Endothelial cell of umbilical vein (primary cell): ENCODE data around the gene CEP350. TPM values are rescaled to one million over a fixed set of nuclear protein-coding genes. Genes with fewer than 3 reads are reported as not detected.
A peak's percentile ranks its signal among the peaks of the same experiment; 100 is the strongest.

Experiments used
- BruUV-seq: library from RNA; stranded (reverse); fragments of 400-500 nt; replicated peaks from 2 replicates; lab custom pipeline; 2021; lab: Mats Ljungman, UMichigan
- CTCF ChIA-PET: fragments of 300-600, 350-600 bp; sonication (Branson Sonifier 250); formaldehyde crosslinking; loops from one replicate; lab custom pipeline; 2021; ENCODE audit warnings: antibody characterized with exemption, inconsistent platforms; lab: Charles Lee
- POLR2A ChIA-PET: fragments of 300-600, 350-600 bp; sonication (Branson Sonifier 250); formaldehyde crosslinking; loops from one replicate; lab custom pipeline; 2021; ENCODE audit warnings: antibody characterized with exemption, inconsistent platforms; lab: Charles Lee
- DNase-seq: peaks from one replicate; pipeline ENCODE4 v3.0.0-alpha.2; 2011; ENCODE audit warnings: low read depth, low spot score
- FAIRE-seq: peaks from 2 replicates; lab custom pipeline; 2011; peaks lifted over from hg19 to GRCh38; lab: Jason Lieb, UNC
- H2AFZ ChIP-seq: 2 replicates; pipeline ENCODE4 v1.6.0; 2012; ENCODE audit warnings: low read depth, low read length, control low read depth, inconsistent platforms
- H3K27ac ChIP-seq: 2 replicates; pipeline ENCODE4 v1.5.1; 2011; ENCODE audit warnings: low read depth, mild to moderate bottlenecking, control low read depth, low read length, moderate library complexity; ENCODE audit not compliant: insufficient read depth
- H3K27me3 ChIP-seq, 2 experiments: 2 replicates each; pipeline versions ENCODE4 v1.6.0 to v1.6.1; 2011; ENCODE audit warnings: low read length in 2 of 2, mixed read lengths in 1 of 2; ENCODE audit not compliant: control insufficient read depth in 2 of 2, insufficient read depth in 2 of 2
- H3K36me3 ChIP-seq, 2 experiments: 2 replicates in 1 of 2; 3 replicates in 1 of 2; pipeline ENCODE4 v1.5.1; 2011; ENCODE audit warnings: low read length in 2 of 2, mild to moderate bottlenecking in 1 of 2, moderate library complexity in 1 of 2; ENCODE audit not compliant: control insufficient read depth in 2 of 2, insufficient read depth in 2 of 2; ENCODE audit errors: extremely low read depth in 1 of 2
- H3K4me1 ChIP-seq: 3 replicates; pipeline ENCODE4 v1.5.1; 2011; ENCODE audit warnings: mild to moderate bottlenecking, low read length; ENCODE audit not compliant: control insufficient read depth, insufficient read depth; ENCODE audit errors: extremely low read depth
- H3K4me2 ChIP-seq: 2 replicates; pipeline ENCODE4 v1.6.1; 2011; ENCODE audit warnings: low read length, control low read depth, mixed read lengths; ENCODE audit not compliant: insufficient read depth
- H3K4me3 ChIP-seq, 3 experiments: fragments of 200-600 bp in 1 of 3; sonication (generic), shearing (Covaris generic) in 1 of 3; replicated peaks in 1 of 3; 2 replicates each; pipeline ENCODE4 v1.5.1; 2011 to 2016; ENCODE audit warnings: control low read depth in 3 of 3, low read length in 3 of 3, mild to moderate bottlenecking in 2 of 3, inconsistent platforms in 1 of 3, low read depth in 1 of 3, moderate library complexity in 1 of 3; ENCODE audit not compliant: insufficient read depth in 1 of 3
- H3K79me2 ChIP-seq: 2 replicates; pipeline ENCODE4 v1.6.0; 2012; ENCODE audit warnings: low read length, inconsistent platforms; ENCODE audit not compliant: control insufficient read depth, insufficient read depth
- H3K9ac ChIP-seq: replicated peaks from 2 replicates; pipeline ENCODE3; 2011; ENCODE audit warnings: low read length, control low read depth; ENCODE audit not compliant: insufficient read depth; ENCODE audit errors: extremely low read depth
- H3K9me1 ChIP-seq: replicated peaks from 3 replicates; pipeline ENCODE4 v1.6.0; 2011; ENCODE audit warnings: mild to moderate bottlenecking, low read length; ENCODE audit not compliant: control insufficient read depth, insufficient read depth; ENCODE audit errors: extremely low read depth
- H3K9me3 ChIP-seq: replicated peaks from 2 replicates; pipeline ENCODE4 v1.5.1; 2012; ENCODE audit warnings: low read length, inconsistent platforms; ENCODE audit not compliant: control insufficient read depth, insufficient read depth
- H4K20me1 ChIP-seq: replicated peaks from 2 replicates; pipeline ENCODE3; 2011; ENCODE audit warnings: mild to moderate bottlenecking, low read length; ENCODE audit not compliant: control insufficient read depth, insufficient read depth; ENCODE audit errors: extremely low read depth
- EZH2 ChIP-seq: IDR thresholded peaks from 2 replicates; pipeline ENCODE4 v1.6.1; 2012; ENCODE audit warnings: borderline replicate concordance, low read depth, mild to moderate bottlenecking, moderate library complexity, low read length, inconsistent platforms; ENCODE audit not compliant: severe bottlenecking
- FOS ChIP-seq: IDR thresholded peaks from 2 replicates; pipeline ENCODE4 v1.6.1; 2011; ENCODE audit warnings: mild to moderate bottlenecking, low read length, moderate library complexity, borderline replicate concordance; ENCODE audit not compliant: insufficient read depth
- GATA2 ChIP-seq: IDR thresholded peaks from 2 replicates; pipeline ENCODE4 v1.7.0; 2011; ENCODE audit warnings: low read depth, mild to moderate bottlenecking, moderate library complexity, mixed read lengths, low read length; ENCODE audit not compliant: insufficient read length, insufficient read depth
- JUN ChIP-seq: IDR thresholded peaks from 2 replicates; pipeline ENCODE4 v1.6.1; 2011; ENCODE audit warnings: borderline replicate concordance, low read depth; ENCODE audit not compliant: insufficient read length, insufficient read depth
- MYC ChIP-seq: IDR thresholded peaks from one replicate; pipeline ENCODE4 v1.6.1; 2011; ENCODE audit warnings: mild to moderate bottlenecking, low read depth, low read length
- POLR2A ChIP-seq: IDR thresholded peaks from 2 replicates; pipeline ENCODE4 v1.6.1; 2012; ENCODE audit warnings: low read depth, mild to moderate bottlenecking, control low read depth, low read length
- POLR2AphosphoS5 ChIP-seq: IDR thresholded peaks from 2 replicates; pipeline ENCODE4 v1.6.1; 2012; ENCODE audit warnings: low read depth, mild to moderate bottlenecking, control low read depth, low read length, moderate library complexity; ENCODE audit not compliant: insufficient read depth
- dilution Hi-C: fragments of 300-500 bp; cut with MboI; formaldehyde crosslinking; loops from one replicate; pipeline ENCODE4 v1.15.0; 2019; ENCODE audit warnings: low sequenced_read_pairs; ENCODE audit not compliant: extremely low pct_ligation_motif_present
- intact Hi-C: fragments of 100-400 bp; cut with micrococcal nuclease; formaldehyde crosslinking; loops from one replicate; pipeline ENCODE4 v1.10.0; 2022
- polyA plus RNA-seq, 4 experiments: library from polyadenylated mRNA; depleted of rRNA in 3 of 4; stranded (reverse) in 3 of 4; unstranded in 1 of 4; fragments of >200 nt; gene quantifications; 2 replicates each; pipeline versions ENCODE4 v1.2.1 to v1.2.3, GENCODE V29; 2011 to 2012; ENCODE audit warnings: missing spikeins in 1 of 4
- total RNA-seq: library from RNA; stranded (reverse); gene quantifications from 2 replicates; pipeline ENCODE4 v1.2.3, GENCODE V29; 2021
- TF ChIP-seq, protein P1 (sequence below), 2 donors: IDR thresholded peaks; 1 replicate in 1 of 2; 2 replicates in 1 of 2; pipeline ENCODE4 v1.5.1; 2011; ENCODE audit warnings: low read length in 2 of 2, mild to moderate bottlenecking in 2 of 2, moderate library complexity in 2 of 2, control low read depth in 1 of 2, inconsistent platforms in 1 of 2, low read depth in 1 of 2; ENCODE audit not compliant: insufficient read depth in 1 of 2; ENCODE audit errors: extremely low read depth in 1 of 2
- TF ChIP-seq, protein P2 (sequence below): IDR thresholded peaks from 2 replicates; pipeline ENCODE4 v1.6.1; 2011; ENCODE audit not compliant: insufficient read depth, insufficient read length

Gene CEP350
- total and polyA plus RNA-seq, 2 donors (not counting 3 experiments of a cell fraction or from before 2014, with no cell fraction given): 4.8 to 30.1 TPM

DNA sequence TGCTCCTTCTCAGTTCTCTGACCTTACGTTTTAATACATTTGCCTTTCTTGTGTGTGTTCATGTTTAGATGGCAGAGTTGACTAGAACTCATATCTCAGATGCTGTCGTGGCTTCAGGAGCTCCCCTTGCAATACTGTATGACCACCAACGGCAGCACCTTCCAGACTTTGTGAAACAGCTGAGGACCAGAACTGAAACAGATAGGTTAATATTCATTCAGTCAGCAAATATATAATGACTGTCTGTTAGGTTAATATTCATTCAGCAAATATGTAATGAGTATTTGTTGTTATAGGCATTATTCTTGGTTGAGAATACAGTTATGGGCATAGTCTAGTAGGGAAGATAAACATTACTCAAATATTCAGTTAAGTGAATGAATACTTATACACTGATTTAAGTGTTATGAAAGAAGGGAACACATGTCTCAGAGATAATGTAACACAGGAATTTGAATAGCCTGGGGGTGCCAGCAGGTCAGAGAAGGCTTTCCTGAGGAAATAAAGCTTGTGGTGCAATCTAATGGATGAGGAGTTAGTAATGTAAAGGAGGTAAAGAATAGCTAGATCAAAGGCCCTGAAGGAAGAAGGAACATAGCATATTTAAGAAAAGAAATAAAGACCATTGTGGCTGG lies 88.5 kb downstream of the CEP350 start:
- Histone ChIP-seq H3K9me1 (no peaks in the 10 kb centered on the region), H2AFZ (no peak overlapping the region), H3K27ac (peak overlapping the region; percentile 15), H3K9me3 (no peaks in the 10 kb centered on the region), H4K20me1 (no peaks in the 10 kb centered on the region), H3K79me2 (no peaks in the 10 kb centered on the region), H3K4me3 (no peak overlapping the region), H3K9ac (no peak overlapping the region), H3K27me3 (no peaks in the 10 kb centered on the region), H3K36me3 (peaks cover 3% of the 10 kb centered on the region in 2 experiments), H3K4me1 (peaks cover 23% of the 10 kb centered on the region), H3K4me2 (peak overlapping the region; percentile 31)
- intact Hi-C loops (no loop called here), dilution Hi-C loops (no loop called here)
- DNase-seq (peak; percentile 64), FAIRE-seq (no peak)
- no TSS peak for BruUV-seq
- CTCF ChIA-PET: interaction anchor here (1.1 to 2.5 kb wide), 3 partner anchors 9 to 126 kb away, joined by 3 to 11 read pairs (median 8); no protein-coding TSS in a partner anchor
- TF ChIP-seq JUN: no peak
- no peak for TF ChIP-seq EZH2
- no peak for TF ChIP-seq POLR2AphosphoS5
- TF ChIP-seq GATA2: peak; percentile 41
- TF ChIP-seq FOS: no peak
- POLR2A ChIA-PET: no interaction called here

DNA sequence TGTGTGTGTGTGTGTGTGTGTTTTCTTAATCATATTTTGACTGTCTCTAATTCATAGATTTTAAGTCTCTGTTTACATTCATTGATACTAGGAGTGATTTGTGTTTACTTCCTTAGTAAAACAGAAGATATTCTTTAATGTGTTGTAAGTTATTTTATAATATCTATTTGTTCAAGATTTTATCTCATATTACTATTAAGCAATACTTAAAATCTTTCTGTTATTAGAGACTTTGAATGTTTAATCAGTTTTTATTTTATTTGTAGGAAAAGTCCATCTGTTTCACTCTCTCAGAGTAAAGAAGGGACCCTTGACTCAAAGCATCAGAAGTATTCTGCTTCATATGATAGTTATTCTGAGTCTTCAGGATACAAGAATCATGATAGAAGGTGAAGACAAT lies 89.2 kb downstream of the CEP350 start:
- no peak overlapping the region for H3K9ac ChIP-seq
- FAIRE-seq (no peak), DNase-seq (no peak)
- POLR2A ChIA-PET: no interaction called here
- dilution Hi-C loops: no loop called here
- no peaks in the 10 kb centered on the region for H3K79me2 ChIP-seq
- CTCF ChIA-PET: interaction anchor here (1.7 to 2.5 kb wide), 2 partner anchors 8 to 125 kb away, joined by 8 to 11 read pairs; no protein-coding TSS in a partner anchor
- peaks cover 6 to 7% of the 10 kb centered on the region in 2 experiments for H3K36me3 ChIP-seq
- no peak overlapping the region for H3K4me3 ChIP-seq
- intact Hi-C loops: no loop called here
- peaks cover 23% of the 10 kb centered on the region for H3K4me1 ChIP-seq
- TF ChIP-seq POLR2AphosphoS5 (no peak), GATA2 (no peak), FOS (no peak), POLR2A (no peak), EZH2 (no peak), MYC (no peak), JUN (no peak)
- TF ChIP-seq, protein P1, sequence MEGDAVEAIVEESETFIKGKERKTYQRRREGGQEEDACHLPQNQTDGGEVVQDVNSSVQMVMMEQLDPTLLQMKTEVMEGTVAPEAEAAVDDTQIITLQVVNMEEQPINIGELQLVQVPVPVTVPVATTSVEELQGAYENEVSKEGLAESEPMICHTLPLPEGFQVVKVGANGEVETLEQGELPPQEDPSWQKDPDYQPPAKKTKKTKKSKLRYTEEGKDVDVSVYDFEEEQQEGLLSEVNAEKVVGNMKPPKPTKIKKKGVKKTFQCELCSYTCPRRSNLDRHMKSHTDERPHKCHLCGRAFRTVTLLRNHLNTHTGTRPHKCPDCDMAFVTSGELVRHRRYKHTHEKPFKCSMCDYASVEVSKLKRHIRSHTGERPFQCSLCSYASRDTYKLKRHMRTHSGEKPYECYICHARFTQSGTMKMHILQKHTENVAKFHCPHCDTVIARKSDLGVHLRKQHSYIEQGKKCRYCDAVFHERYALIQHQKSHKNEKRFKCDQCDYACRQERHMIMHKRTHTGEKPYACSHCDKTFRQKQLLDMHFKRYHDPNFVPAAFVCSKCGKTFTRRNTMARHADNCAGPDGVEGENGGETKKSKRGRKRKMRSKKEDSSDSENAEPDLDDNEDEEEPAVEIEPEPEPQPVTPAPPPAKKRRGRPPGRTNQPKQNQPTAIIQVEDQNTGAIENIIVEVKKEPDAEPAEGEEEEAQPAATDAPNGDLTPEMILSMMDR (IDR thresholded peaks at IDR 0.05; ENCODE audit: extremely low read depth in 1 of 2, insufficient read depth in 1 of 2, low read depth in 1 of 2, low read length in 2 of 2): no peak
- TF ChIP-seq, protein P2, sequence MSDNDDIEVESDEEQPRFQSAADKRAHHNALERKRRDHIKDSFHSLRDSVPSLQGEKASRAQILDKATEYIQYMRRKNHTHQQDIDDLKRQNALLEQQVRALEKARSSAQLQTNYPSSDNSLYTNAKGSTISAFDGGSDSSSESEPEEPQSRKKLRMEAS: no peak
- BruUV-seq: no TSS peak
- no peaks in the 10 kb centered on the region for H4K20me1 ChIP-seq
- H3K4me2 ChIP-seq: no peak overlapping the region
- no peaks in the 10 kb centered on the region for H3K27me3 ChIP-seq
- no peaks in the 10 kb centered on the region for H3K9me1 ChIP-seq
- no peaks in the 10 kb centered on the region for H3K9me3 ChIP-seq
- no peak overlapping the region for H2AFZ ChIP-seq
- H3K27ac ChIP-seq: no peak overlapping the region
